Neural cell (in vitro differentiated cells): Measurements from ENCODE around the gene CROCC2.

ENCODE experiments used
- CTCF ChIP-seq: fragments of 450-650 bp; IDR thresholded peaks from 2 replicates; pipeline ENCODE4 v1.5.1; 2014; ENCODE audit warnings: antibody characterized with exemption, mild to moderate bottlenecking, moderate library complexity; ENCODE audit not compliant: poor library complexity, severe bottlenecking
- MXI1 ChIP-seq: fragments of 450-650 bp; conservative IDR thresholded peaks from 2 replicates; pipeline ENCODE4 v1.6.1; 2014; ENCODE audit warnings: antibody characterized with exemption, mild to moderate bottlenecking; ENCODE audit not compliant: poor library complexity, severe bottlenecking
- POLR2AphosphoS5 ChIP-seq: IDR thresholded peaks from 2 replicates; pipeline ENCODE4 v1.6.1; 2012
- REST ChIP-seq: IDR thresholded peaks from 2 replicates; pipeline ENCODE4 v1.6.1; 2012; ENCODE audit warnings: borderline replicate concordance
- TAF1 ChIP-seq: IDR thresholded peaks from 2 replicates; pipeline ENCODE4 v1.6.1; 2012; ENCODE audit warnings: low read depth

GRCh38 chr2:241041589-241042158 is 135.5 kb downstream of the CROCC2 start:
- TF ChIP-seq REST (no peak), TAF1 (no peak), CTCF (no peak), MXI1 (no peak), POLR2AphosphoS5 (no peak)
